SU-DHL-6 (cell line): ENCODE results near the gene GRB10.

Experiments
- EZH2phosphoT487 ChIP-seq: fragments of 200-600 bp; sonication (generic), shearing (Covaris generic); conservative IDR thresholded peaks from 2 replicates; pipeline ENCODE4 v1.6.1; 2018; ENCODE audit warnings: mild to moderate bottlenecking, antibody characterized with exemption, low read length, moderate library complexity, mixed read lengths
- TF ChIP-seq, protein P1 (sequence below): fragments of 200-600 bp; sonication (generic); IDR thresholded peaks from one replicate; pipeline ENCODE4 v1.5.1; 2017; ENCODE audit warnings: antibody characterized with exemption, mild to moderate bottlenecking, low read length, moderate library complexity; ENCODE audit not compliant: insufficient read depth, poor library complexity, severe bottlenecking

- TF ChIP-seq, protein P1, sequence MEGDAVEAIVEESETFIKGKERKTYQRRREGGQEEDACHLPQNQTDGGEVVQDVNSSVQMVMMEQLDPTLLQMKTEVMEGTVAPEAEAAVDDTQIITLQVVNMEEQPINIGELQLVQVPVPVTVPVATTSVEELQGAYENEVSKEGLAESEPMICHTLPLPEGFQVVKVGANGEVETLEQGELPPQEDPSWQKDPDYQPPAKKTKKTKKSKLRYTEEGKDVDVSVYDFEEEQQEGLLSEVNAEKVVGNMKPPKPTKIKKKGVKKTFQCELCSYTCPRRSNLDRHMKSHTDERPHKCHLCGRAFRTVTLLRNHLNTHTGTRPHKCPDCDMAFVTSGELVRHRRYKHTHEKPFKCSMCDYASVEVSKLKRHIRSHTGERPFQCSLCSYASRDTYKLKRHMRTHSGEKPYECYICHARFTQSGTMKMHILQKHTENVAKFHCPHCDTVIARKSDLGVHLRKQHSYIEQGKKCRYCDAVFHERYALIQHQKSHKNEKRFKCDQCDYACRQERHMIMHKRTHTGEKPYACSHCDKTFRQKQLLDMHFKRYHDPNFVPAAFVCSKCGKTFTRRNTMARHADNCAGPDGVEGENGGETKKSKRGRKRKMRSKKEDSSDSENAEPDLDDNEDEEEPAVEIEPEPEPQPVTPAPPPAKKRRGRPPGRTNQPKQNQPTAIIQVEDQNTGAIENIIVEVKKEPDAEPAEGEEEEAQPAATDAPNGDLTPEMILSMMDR = no peak
- no peak for TF ChIP-seq EZH2phosphoT487
These were observed 55.0 kb downstream of the GRB10 start for GRCh38 chr7:50727711-50728110.
